GM19193 (cell line): Measurements from ENCODE around the gene HJV.

Source experiments
- POLR2A ChIP-seq: IDR thresholded peaks from 4 replicates; pipeline ENCODE4 v1.6.1; 2011; ENCODE audit not compliant: insufficient read depth, insufficient read length; ENCODE audit errors: extremely low read depth

Gene HJV

GRCh38 chr1:145983960-145984830 is 37.3 kb downstream of the HJV start:
- no peak for TF ChIP-seq POLR2A

GRCh38 chr1:145983206-145983675 is 38.3 kb downstream of the HJV start:
- TF ChIP-seq POLR2A, result no peak

- no peak for TF ChIP-seq POLR2A
Measured at GRCh38 chr1:145982010-145982723, 39.4 kb downstream of the HJV start.

- no peak for TF ChIP-seq POLR2A
Measured at GRCh38 chr1:145980457-145980994, 41.0 kb downstream of the HJV start.

GRCh38 chr1:145979746-145980456 is 41.6 kb downstream of the HJV start:
- no peak for TF ChIP-seq POLR2A

- TF ChIP-seq POLR2A, result no peak
Measured at GRCh38 chr1:145978854-145979745, 42.4 kb downstream of the HJV start.

- TF ChIP-seq POLR2A, result no peak
Measured at GRCh38 chr1:145978471-145978853, 43.1 kb downstream of the HJV start.

- TF ChIP-seq POLR2A, result no peak
Measured at GRCh38 chr1:145977486-145978470, 43.8 kb downstream of the HJV start.

- TF ChIP-seq POLR2A, result no peak
Measured at GRCh38 chr1:145977016-145977415, 44.5 kb downstream of the HJV start.

GRCh38 chr1:145975216-145975615 is 46.3 kb downstream of the HJV start:
- TF ChIP-seq POLR2A, result no peak

GRCh38 chr1:145974721-145975120 is 46.8 kb downstream of the HJV start:
- TF ChIP-seq POLR2A, result no peak

- TF ChIP-seq POLR2A, result no peak
Measured at GRCh38 chr1:145972580-145972979, 49.0 kb downstream of the HJV start.
